G401.6 (cell line): ENCODE data around the gene AFF4.
"Not testable (repeated sequence)": the region's sequence is repeated elsewhere in the genome, so short reads cannot be mapped to it uniquely, and the experiment has no call there.

ENCODE experiments used
- FAIRE-seq: peaks from 2 replicates; lab custom pipeline; 2012; peaks lifted over from hg19 to GRCh38; lab: Jason Lieb, UNC

Gene AFF4

GRCh38 chr5:132956166-132956799 is 7.2 kb downstream of the AFF4 start:
- FAIRE-seq: not testable (repeated sequence)

- FAIRE-seq: no peak
Measured at GRCh38 chr5:132953710-132954109, 9.7 kb downstream of the AFF4 start.

GRCh38 chr5:132952829-132953228 is 10.6 kb downstream of the AFF4 start:
- no peak for FAIRE-seq

GRCh38 chr5:132951897-132952296 is 11.5 kb downstream of the AFF4 start:
- no peak for FAIRE-seq

GRCh38 chr5:132949136-132949535 is 14.3 kb downstream of the AFF4 start:
- no peak for FAIRE-seq

- no peak for FAIRE-seq
Measured at GRCh38 chr5:132947671-132948070, 15.8 kb downstream of the AFF4 start.

GRCh38 chr5:132945315-132945714 is 18.1 kb downstream of the AFF4 start:
- not testable (repeated sequence) for FAIRE-seq

- no peak for FAIRE-seq
Measured at GRCh38 chr5:132943362-132944022, 19.9 kb downstream of the AFF4 start.

GRCh38 chr5:132941331-132941730 is 22.1 kb downstream of the AFF4 start:
- no peak for FAIRE-seq

GRCh38 chr5:132928062-132928407 is 35.4 kb downstream of the AFF4 start:
- peak; percentile 49 for FAIRE-seq

- no peak for FAIRE-seq
Measured at GRCh38 chr5:132927355-132928061, 35.9 kb downstream of the AFF4 start.

- no peak for FAIRE-seq
Measured at GRCh38 chr5:132926437-132926836, 37.0 kb downstream of the AFF4 start.

GRCh38 chr5:132916086-132916485 is 47.3 kb downstream of the AFF4 start:
- FAIRE-seq: no peak

GRCh38 chr5:132915681-132916080 is 47.8 kb downstream of the AFF4 start:
- FAIRE-seq: no peak

GRCh38 chr5:132909702-132910101 is 53.7 kb downstream of the AFF4 start:
- no peak for FAIRE-seq

- no peak for FAIRE-seq
Measured at GRCh38 chr5:132907161-132907560, 56.3 kb downstream of the AFF4 start.

GRCh38 chr5:132905938-132906337 is 57.5 kb downstream of the AFF4 start:
- FAIRE-seq: no peak

- FAIRE-seq: no peak
Measured at GRCh38 chr5:132901730-132902129, 61.7 kb downstream of the AFF4 start.

- FAIRE-seq: no peak
Measured at GRCh38 chr5:132901036-132901435, 62.4 kb downstream of the AFF4 start.

GRCh38 chr5:132898094-132898493 is 65.3 kb downstream of the AFF4 start:
- no peak for FAIRE-seq

- no peak for FAIRE-seq
Measured at GRCh38 chr5:132896685-132897084, 66.7 kb downstream of the AFF4 start.

GRCh38 chr5:132895719-132896305 is 67.6 kb downstream of the AFF4 start:
- FAIRE-seq: no peak

- no peak for FAIRE-seq
Measured at GRCh38 chr5:132890817-132891216, 72.6 kb downstream of the AFF4 start.
